GM12878 (cell line): ENCODE measurements around the gene PPP2R5C. TPM values are rescaled to one million over a fixed set of nuclear protein-coding genes. Genes with fewer than 3 reads are reported as not detected.

Experiments used
- ATAC-seq: fragments of 200-7000 bp; cut with Tn5 transposase; 3 replicates; pipeline ENCODE4 v1.9.1; 2020; ENCODE audit warnings: mild to moderate bottlenecking, moderate library complexity
- BruUV-seq: library from RNA; stranded (reverse); fragments of 400-500 nt; replicated peaks from 2 replicates; lab custom pipeline; 2021; lab: Mats Ljungman, UMichigan
- CTCF ChIA-PET: fragments of 300-600 bp; sonication (Branson Sonifier 250); formaldehyde crosslinking; extraction: SDS; loops from one replicate; lab custom pipeline; 2021; ENCODE audit warnings: inconsistent platforms; lab: Yijun Ruan, JAX
- POLR2A ChIA-PET: fragments of 350-600 bp; formaldehyde crosslinking; extraction: SDS; loops from one replicate; lab custom pipeline; 2021; ENCODE audit warnings: inconsistent platforms; lab: Charles Lee
- RAD21 ChIA-PET: fragments of 300-600 bp; sonication (Branson Sonifier 250); formaldehyde crosslinking; loops from one replicate; lab custom pipeline; 2023; ENCODE audit warnings: antibody characterized with exemption; ENCODE audit not compliant: unreplicated experiment; lab: Charles Lee
- SMC1A ChIA-PET: fragments of 300-600 bp; sonication (Branson Sonifier 250); formaldehyde crosslinking; loops from one replicate; lab custom pipeline; 2023; ENCODE audit not compliant: unreplicated experiment, uncharacterized antibody; lab: Charles Lee
- DNase-seq: peaks from one replicate; pipeline ENCODE4 v3.0.0-alpha.2; 2011; ENCODE audit warnings: low read depth, low spot score
- FAIRE-seq: peaks from 3 replicates; lab custom pipeline; 2011; peaks lifted over from hg19 to GRCh38; lab: Jason Lieb, UNC
- H2AFZ ChIP-seq: 2 replicates; pipeline ENCODE4 v1.6.0; 2011; ENCODE audit warnings: low read depth, low read length, control low read depth; ENCODE audit not compliant: control insufficient read depth
- H3K27ac ChIP-seq: 2 replicates; pipeline ENCODE4 v1.5.1; 2011; ENCODE audit warnings: control low read depth; ENCODE audit not compliant: control insufficient read depth, insufficient read depth
- H3K27me3 ChIP-seq, 2 experiments: replicated peaks in 1 of 2; 2 replicates each; pipeline versions ENCODE4 v1.6.0 to v1.6.1; 2011; ENCODE audit warnings: low read length in 1 of 2; ENCODE audit not compliant: control insufficient read depth in 2 of 2, insufficient read depth in 2 of 2
- H3K36me3 ChIP-seq, 2 experiments: 2 replicates each; pipeline ENCODE4 v1.5.1; 2011; ENCODE audit warnings: low read length in 1 of 2; ENCODE audit not compliant: control insufficient read depth in 2 of 2, insufficient read depth in 2 of 2
- H3K4me1 ChIP-seq: 2 replicates; pipeline ENCODE4 v1.6.1; 2011; ENCODE audit warnings: mild to moderate bottlenecking, low read length, moderate library complexity, mixed read lengths; ENCODE audit not compliant: control insufficient read depth, insufficient read depth
- H3K4me2 ChIP-seq: 2 replicates; pipeline ENCODE4 v1.6.0; 2011; ENCODE audit warnings: control low read depth; ENCODE audit not compliant: control insufficient read depth, insufficient read depth
- H3K4me3 ChIP-seq: fragments of 200-600 bp; sonication (generic); 2 replicates; pipeline ENCODE4 v1.5.1; 2016
- H3K79me2 ChIP-seq: 2 replicates; pipeline ENCODE4 v1.6.0; 2011; ENCODE audit warnings: low read length; ENCODE audit not compliant: control insufficient read depth, insufficient read depth
- H3K9ac ChIP-seq: 2 replicates; pipeline ENCODE4 v1.8.0; 2011; ENCODE audit warnings: low read length, control low read depth, mixed read lengths; ENCODE audit not compliant: control insufficient read depth, insufficient read depth
- H3K9me3 ChIP-seq: replicated peaks from 3 replicates; pipeline ENCODE4 v1.5.1; 2011; ENCODE audit warnings: mild to moderate bottlenecking, low read length; ENCODE audit not compliant: control insufficient read depth, insufficient read depth
- H4K20me1 ChIP-seq: 2 replicates; pipeline ENCODE4 v1.6.0; 2011; ENCODE audit not compliant: control insufficient read depth, insufficient read depth
- BMI1 ChIP-seq: fragments of 450-650 bp; IDR thresholded peaks from 2 replicates; pipeline ENCODE4 v1.6.1; 2016; ENCODE audit warnings: mild to moderate bottlenecking, moderate library complexity, borderline replicate concordance
- CHD2 ChIP-seq: IDR thresholded peaks from 2 replicates; pipeline ENCODE4 v1.6.1; 2011; ENCODE audit warnings: low read depth, low read length, improper control_type of control experiment, borderline replicate concordance
- CUX1 ChIP-seq: IDR thresholded peaks from 2 replicates; pipeline ENCODE4 v1.6.1; 2012; ENCODE audit warnings: improper control_type of control experiment, low read depth, low read length; ENCODE audit not compliant: insufficient replicate concordance
- E2F4 ChIP-seq: IDR thresholded peaks from 2 replicates; pipeline ENCODE4 v1.6.1; 2012; ENCODE audit warnings: low read depth, low read length, improper control_type of control experiment
- FOXK2 ChIP-seq: fragments of 450-650 bp; IDR thresholded peaks from 2 replicates; pipeline ENCODE4 v1.6.1; 2017; ENCODE audit warnings: mild to moderate bottlenecking, moderate library complexity
- LARP7 ChIP-seq: fragments of 450-650 bp; IDR thresholded peaks from 2 replicates; pipeline ENCODE4 v1.6.1; 2017; ENCODE audit warnings: mild to moderate bottlenecking
- MXI1 ChIP-seq: fragments of 150-350 bp; IDR thresholded peaks from 2 replicates; pipeline ENCODE4 v1.6.1; 2011; ENCODE audit warnings: low read depth, mild to moderate bottlenecking, inconsistent platforms, low read length, improper control_type of control experiment
- MYB ChIP-seq: fragments of 150-350 bp; IDR thresholded peaks from 2 replicates; pipeline ENCODE4 v1.6.1; 2014; ENCODE audit warnings: mild to moderate bottlenecking, low read depth, low read length, borderline replicate concordance
- NFYA ChIP-seq: IDR thresholded peaks from 2 replicates; pipeline ENCODE4 v1.6.1; 2011; ENCODE audit warnings: low read depth, mild to moderate bottlenecking, low read length, improper control_type of control experiment, borderline replicate concordance
- RELB ChIP-seq: fragments of 450-650 bp; IDR thresholded peaks from 2 replicates; pipeline ENCODE4 v1.6.1; 2017; ENCODE audit warnings: low read depth, mild to moderate bottlenecking, moderate library complexity
- SREBF2 ChIP-seq: IDR thresholded peaks from 2 replicates; pipeline ENCODE4 v1.6.1; 2012; ENCODE audit warnings: mild to moderate bottlenecking, low read length
- ZZZ3 ChIP-seq: IDR thresholded peaks from 2 replicates; pipeline ENCODE4 v1.6.1; 2011; ENCODE audit warnings: low read depth; ENCODE audit not compliant: control insufficient read depth, insufficient read length
- WGBS: methylation state at CpG from one replicate; pipeline ENCODE4 v1.1.6; 2016; ENCODE audit warnings: low lambda C conversion rate; ENCODE audit not compliant: insufficient replicate concordance, insufficient coverage; ENCODE audit errors: missing lambda C conversion rate; 5-methylcytosine and 5-hydroxymethylcytosine counted together
- in situ Hi-C: fragments of 300-500 bp; cut with MboI; formaldehyde crosslinking; loops from 9 replicates; pipeline ENCODE4 v1.14.3; 2018; ENCODE audit warnings: mixed read lengths
- intact Hi-C: fragments of 100-400 bp; cut with micrococcal nuclease; formaldehyde crosslinking; loops from one replicate; pipeline ENCODE4 v1.14.2; 2022; ENCODE audit not compliant: unreplicated experiment
- polyA plus RNA-seq, 11 experiments: library from polyadenylated mRNA; depleted of rRNA in 4 of 11; unstranded in 6 of 11; stranded (reverse) in 5 of 11; fragments of >200 nt; fragmentation: Nextera tagmentation in 4 of 11; fragmentation: Illumina TruSeq in 1 of 11; extraction: Ambion mirVana in 4 of 11; extraction: Trizol in 1 of 11; gene quantifications; 1 replicate in 1 of 11; 2 replicates in 10 of 11; pipeline versions ENCODE4 v1.2.1 to v1.2.3, GENCODE V29; 2011 to 2016; ENCODE audit warnings: inconsistent platforms in 2 of 11, missing spikeins in 2 of 11, low read depth in 1 of 11
- total RNA-seq, 4 experiments: library from RNA; depleted of rRNA in 3 of 4; stranded (reverse); fragments of >200 nt in 3 of 4; fragmentation: Illumina TruSeq in 1 of 4; extraction: Trizol in 1 of 4; gene quantifications; 2 replicates each; pipeline versions ENCODE4 v1.2.1 to v1.2.3, GENCODE V29; 2013 to 2021

Gene PPP2R5C
- total and polyA plus RNA-seq, 10 of the 15 experiments (the other 5 are each of a cell fraction or from before 2014, with no cell fraction given) = 106 to 199 (median 144) TPM

GRCh38 chr14:101849640-101850039 is 88.1 kb downstream of the PPP2R5C start:
- ATAC-seq (no peak), DNase-seq (no peak), FAIRE-seq (no peak)
- Histone ChIP-seq H2AFZ (no peak overlapping the region), H4K20me1 (peaks cover 5% of the 10 kb centered on the region), H3K9ac (no peak overlapping the region), H3K4me2 (no peak overlapping the region), H3K4me3 (no peak overlapping the region), H3K36me3 (0 out of 4 replicates have a peak, but pooled peaks cover 0 to 8% of the 10 kb centered on the region in 2 experiments), H3K79me2 (peaks cover 84% of the 10 kb centered on the region), H3K27me3 (no peaks in the 10 kb centered on the region), H3K9me3 (no peaks in the 10 kb centered on the region), H3K4me1 (peaks cover 51% of the 10 kb centered on the region), H3K27ac (no peak overlapping the region)
- in situ Hi-C loops = no loop called here
- CTCF ChIA-PET = interaction anchor here (1.1 to 8.3 kb wide), 4 partner anchors 15 to 79 kb away, joined by 3 to 72 read pairs (median 5); no protein-coding TSS in a partner anchor
- 81% methylated on average over 3 of the region's 3 CpGs for WGBS
- RAD21 ChIA-PET = interaction anchor here (1.0 to 1.3 kb wide), 3 partner anchors 24 to 99 kb away, joined by 3 read pairs; no protein-coding TSS in a partner anchor
- POLR2A ChIA-PET = interaction anchor here (0.5 to 1.2 kb wide), 4 partner anchors 10 to 23 kb away, joined by 3 to 6 read pairs (median 3); no protein-coding TSS in a partner anchor
- BruUV-seq = no TSS peak
- intact Hi-C loops = loop anchor here (10.0 kb wide), 1 partner anchor 95 kb away; no protein-coding TSS in a partner anchor
- SMC1A ChIA-PET = interaction anchor here (0.6 to 1.9 kb wide), 7 partner anchors 12 to 81 kb away, joined by 3 to 6 read pairs (median 3); no protein-coding TSS in a partner anchor
- TF ChIP-seq RELB = no peak
- TF ChIP-seq E2F4 = no peak
- TF ChIP-seq FOXK2 = no peak
- no peak for TF ChIP-seq SREBF2
- TF ChIP-seq MXI1 = no peak
- TF ChIP-seq CHD2 = no peak
- no peak for TF ChIP-seq ZZZ3
- TF ChIP-seq MYB = no peak
- no peak for TF ChIP-seq LARP7
- no peak for TF ChIP-seq NFYA
- TF ChIP-seq CUX1 = no peak
- no peak for TF ChIP-seq BMI1
